ENCODE data around the gene GPC6. TPM values are rescaled to one million over a fixed set of nuclear protein-coding genes. Genes with fewer than 3 reads are reported as not detected.

The GPC6 gene
- total RNA-seq, 1 experiment from 2014 or later, result not detected

- CTCF ChIA-PET, result no interaction called here
- no peaks in the 10 kb centered on the region for H3K36me3 Mint-ChIP-seq (ENCODE audit: insufficient read depth, unreplicated experiment)
- no TSS peak for BruUV-seq (replicated peaks)
- no peak overlapping the region for H3K4me3 Mint-ChIP-seq (ENCODE audit: low read depth, unreplicated experiment)
- intact Hi-C loops (cut with micrococcal nuclease; ENCODE audit: unreplicated experiment), result no loop called here
- no peaks in the 10 kb centered on the region for H3K4me1 Mint-ChIP-seq (ENCODE audit: low read depth, unreplicated experiment)
- no peaks in the 10 kb centered on the region for H3K27me3 Mint-ChIP-seq (ENCODE audit: unreplicated experiment)
- DNase-seq, result no peak
- no peak overlapping the region for H3K27ac Mint-ChIP-seq (ENCODE audit: unreplicated experiment)
- no peaks in the 10 kb centered on the region for H3K9me3 Mint-ChIP-seq (ENCODE audit: low read depth, unreplicated experiment)
- TF ChIP-seq, protein P1, sequence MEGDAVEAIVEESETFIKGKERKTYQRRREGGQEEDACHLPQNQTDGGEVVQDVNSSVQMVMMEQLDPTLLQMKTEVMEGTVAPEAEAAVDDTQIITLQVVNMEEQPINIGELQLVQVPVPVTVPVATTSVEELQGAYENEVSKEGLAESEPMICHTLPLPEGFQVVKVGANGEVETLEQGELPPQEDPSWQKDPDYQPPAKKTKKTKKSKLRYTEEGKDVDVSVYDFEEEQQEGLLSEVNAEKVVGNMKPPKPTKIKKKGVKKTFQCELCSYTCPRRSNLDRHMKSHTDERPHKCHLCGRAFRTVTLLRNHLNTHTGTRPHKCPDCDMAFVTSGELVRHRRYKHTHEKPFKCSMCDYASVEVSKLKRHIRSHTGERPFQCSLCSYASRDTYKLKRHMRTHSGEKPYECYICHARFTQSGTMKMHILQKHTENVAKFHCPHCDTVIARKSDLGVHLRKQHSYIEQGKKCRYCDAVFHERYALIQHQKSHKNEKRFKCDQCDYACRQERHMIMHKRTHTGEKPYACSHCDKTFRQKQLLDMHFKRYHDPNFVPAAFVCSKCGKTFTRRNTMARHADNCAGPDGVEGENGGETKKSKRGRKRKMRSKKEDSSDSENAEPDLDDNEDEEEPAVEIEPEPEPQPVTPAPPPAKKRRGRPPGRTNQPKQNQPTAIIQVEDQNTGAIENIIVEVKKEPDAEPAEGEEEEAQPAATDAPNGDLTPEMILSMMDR (IDR thresholded peaks at IDR 0.05; ENCODE audit: unreplicated experiment), result no peak
Observed at GRCh38 chr13:94390881-94391280, 1164.3 kb downstream of the GPC6 start.

- CTCF ChIA-PET, result no interaction called here
- BruUV-seq (replicated peaks), result no TSS peak
- no peak overlapping the region for H3K27ac Mint-ChIP-seq (ENCODE audit: unreplicated experiment)
- H3K9me3 Mint-ChIP-seq (ENCODE audit: low read depth, unreplicated experiment), result no peaks in the 10 kb centered on the region
- H3K36me3 Mint-ChIP-seq (ENCODE audit: insufficient read depth, unreplicated experiment), result no peaks in the 10 kb centered on the region
- intact Hi-C loops (cut with micrococcal nuclease; ENCODE audit: unreplicated experiment), result no loop called here
- no peaks in the 10 kb centered on the region for H3K4me1 Mint-ChIP-seq (ENCODE audit: low read depth, unreplicated experiment)
- TF ChIP-seq, protein P1 (IDR thresholded peaks at IDR 0.05; ENCODE audit: unreplicated experiment), result no peak
- no peaks in the 10 kb centered on the region for H3K27me3 Mint-ChIP-seq (ENCODE audit: unreplicated experiment)
- DNase-seq, result no peak
- no peak overlapping the region for H3K4me3 Mint-ChIP-seq (ENCODE audit: low read depth, unreplicated experiment)
Observed at GRCh38 chr13:94394723-94395122, 1168.1 kb downstream of the GPC6 start.

DNA sequence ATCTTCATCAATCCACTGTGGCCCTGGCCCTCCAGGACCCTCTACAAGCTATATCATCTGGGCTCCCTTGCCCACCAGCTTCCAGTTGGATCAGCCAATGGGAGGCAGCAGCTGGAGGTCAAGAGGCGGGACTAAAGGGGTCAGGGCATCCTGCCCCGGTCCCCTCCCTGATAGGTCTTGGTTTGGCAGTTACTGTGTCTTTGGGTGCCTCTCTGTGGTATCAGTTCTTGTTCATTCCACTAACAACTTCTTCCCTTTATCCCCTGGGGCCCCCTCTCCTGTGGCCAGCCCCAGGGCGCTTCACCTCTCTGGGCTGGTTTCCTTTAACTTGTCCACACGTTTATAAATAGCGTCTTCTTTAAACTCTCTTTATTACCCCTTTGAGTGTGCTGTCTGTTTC, 1169.3 kb downstream of the GPC6 start:
- Mint-ChIP-seq H3K4me1 (ENCODE audit: low read depth, unreplicated experiment) (no peaks in the 10 kb centered on the region), H3K9me3 (ENCODE audit: low read depth, unreplicated experiment) (no peaks in the 10 kb centered on the region), H3K27ac (ENCODE audit: unreplicated experiment) (no peak overlapping the region), H3K27me3 (ENCODE audit: unreplicated experiment) (no peaks in the 10 kb centered on the region), H3K4me3 (ENCODE audit: low read depth, unreplicated experiment) (no peak overlapping the region), H3K36me3 (ENCODE audit: insufficient read depth, unreplicated experiment) (no peaks in the 10 kb centered on the region)
- no peak for DNase-seq
- TF ChIP-seq, protein P1 (IDR thresholded peaks at IDR 0.05; ENCODE audit: unreplicated experiment), result no peak
- intact Hi-C loops (cut with micrococcal nuclease; ENCODE audit: unreplicated experiment), result no loop called here
- CTCF ChIA-PET, result no interaction called here
- no TSS peak for BruUV-seq (replicated peaks)

GRCh38 chr13:94399812-94400211, 1173.2 kb downstream of the GPC6 start:
- DNase-seq, result no peak
- H3K4me1 Mint-ChIP-seq (ENCODE audit: low read depth, unreplicated experiment), result no peaks in the 10 kb centered on the region
- H3K4me3 Mint-ChIP-seq (ENCODE audit: low read depth, unreplicated experiment), result no peak overlapping the region
- H3K27ac Mint-ChIP-seq (ENCODE audit: unreplicated experiment), result no peak overlapping the region
- H3K27me3 Mint-ChIP-seq (ENCODE audit: unreplicated experiment), result no peaks in the 10 kb centered on the region
- no peaks in the 10 kb centered on the region for H3K9me3 Mint-ChIP-seq (ENCODE audit: low read depth, unreplicated experiment)
- CTCF ChIA-PET, result no interaction called here
- intact Hi-C loops (cut with micrococcal nuclease; ENCODE audit: unreplicated experiment), result no loop called here
- no peaks in the 10 kb centered on the region for H3K36me3 Mint-ChIP-seq (ENCODE audit: insufficient read depth, unreplicated experiment)
- TF ChIP-seq, protein P1 (IDR thresholded peaks at IDR 0.05; ENCODE audit: unreplicated experiment), result no peak
- no TSS peak for BruUV-seq (replicated peaks)

- DNase-seq, result no peak
- TF ChIP-seq, protein P1 (IDR thresholded peaks at IDR 0.05; ENCODE audit: unreplicated experiment), result no peak
Observed at GRCh38 chr13:94400874-94401273, 1174.3 kb downstream of the GPC6 start.

More at GRCh38 chr13:94400874-94401273, 1174.3 kb downstream of the GPC6 start:
- BruUV-seq (replicated peaks), result no TSS peak
- CTCF ChIA-PET, result no interaction called here
- Mint-ChIP-seq H3K27me3 (ENCODE audit: unreplicated experiment) (no peaks in the 10 kb centered on the region), H3K4me3 (ENCODE audit: low read depth, unreplicated experiment) (no peak overlapping the region), H3K36me3 (ENCODE audit: insufficient read depth, unreplicated experiment) (no peaks in the 10 kb centered on the region), H3K27ac (ENCODE audit: unreplicated experiment) (no peak overlapping the region), H3K9me3 (ENCODE audit: low read depth, unreplicated experiment) (no peaks in the 10 kb centered on the region), H3K4me1 (ENCODE audit: low read depth, unreplicated experiment) (no peaks in the 10 kb centered on the region)
- intact Hi-C loops (cut with micrococcal nuclease; ENCODE audit: unreplicated experiment), result no loop called here

All from Calu3 (cell line).